ENCODE data around the gene PACS2.

The PACS2 gene

DNA sequence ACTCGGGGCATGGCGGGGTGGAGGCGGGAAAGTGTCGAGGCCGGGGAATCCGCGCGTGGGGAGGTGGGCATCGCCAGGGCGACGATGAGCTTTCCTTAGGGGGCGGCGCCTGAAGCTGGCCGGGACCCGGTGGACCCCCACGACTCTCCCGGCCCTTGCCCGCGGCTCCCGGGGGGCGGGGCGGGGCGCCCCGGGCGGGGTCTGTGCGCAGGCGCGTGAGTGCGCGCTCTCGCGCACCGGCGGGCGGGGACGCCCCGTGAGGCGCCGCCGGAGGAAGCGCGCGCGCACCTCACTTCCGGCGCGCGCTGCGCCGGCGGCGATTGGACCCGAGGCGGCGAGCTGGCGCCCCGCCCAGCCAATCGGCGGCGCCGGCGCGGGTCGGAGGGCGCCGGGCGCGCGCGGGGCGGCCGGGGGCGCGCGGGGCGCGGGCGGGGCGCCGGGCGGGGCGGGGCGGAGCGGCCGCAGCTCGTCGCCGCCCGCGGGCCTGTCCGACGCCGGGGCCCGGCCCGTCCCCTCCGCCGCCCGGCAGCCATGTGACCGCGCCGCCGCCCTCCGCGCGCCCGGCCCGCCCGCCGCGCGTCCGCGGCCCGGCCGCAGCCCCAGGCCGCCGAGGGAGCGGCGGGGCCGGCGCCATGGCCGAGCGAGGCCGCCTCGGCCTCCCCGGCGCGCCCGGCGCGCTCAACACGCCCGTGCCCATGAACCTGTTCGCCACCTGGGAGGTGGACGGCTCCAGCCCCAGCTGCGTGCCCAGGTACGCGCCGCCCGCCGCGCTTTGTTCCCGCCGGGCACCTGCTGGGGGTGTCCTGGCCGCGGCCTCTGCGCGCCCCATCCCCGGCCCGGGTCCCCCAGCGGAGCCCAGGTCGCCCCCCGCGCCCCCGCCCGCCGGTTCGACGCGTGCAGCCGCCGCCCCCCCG lies at the start of gene PACS2:
Gene PACS2, plus strand, starts transcription at position 462 of the 914 bp plus-strand sequence. Its CDS starts 171 bp downstream, at position 633.
- TF ChIP-seq, protein P1, sequence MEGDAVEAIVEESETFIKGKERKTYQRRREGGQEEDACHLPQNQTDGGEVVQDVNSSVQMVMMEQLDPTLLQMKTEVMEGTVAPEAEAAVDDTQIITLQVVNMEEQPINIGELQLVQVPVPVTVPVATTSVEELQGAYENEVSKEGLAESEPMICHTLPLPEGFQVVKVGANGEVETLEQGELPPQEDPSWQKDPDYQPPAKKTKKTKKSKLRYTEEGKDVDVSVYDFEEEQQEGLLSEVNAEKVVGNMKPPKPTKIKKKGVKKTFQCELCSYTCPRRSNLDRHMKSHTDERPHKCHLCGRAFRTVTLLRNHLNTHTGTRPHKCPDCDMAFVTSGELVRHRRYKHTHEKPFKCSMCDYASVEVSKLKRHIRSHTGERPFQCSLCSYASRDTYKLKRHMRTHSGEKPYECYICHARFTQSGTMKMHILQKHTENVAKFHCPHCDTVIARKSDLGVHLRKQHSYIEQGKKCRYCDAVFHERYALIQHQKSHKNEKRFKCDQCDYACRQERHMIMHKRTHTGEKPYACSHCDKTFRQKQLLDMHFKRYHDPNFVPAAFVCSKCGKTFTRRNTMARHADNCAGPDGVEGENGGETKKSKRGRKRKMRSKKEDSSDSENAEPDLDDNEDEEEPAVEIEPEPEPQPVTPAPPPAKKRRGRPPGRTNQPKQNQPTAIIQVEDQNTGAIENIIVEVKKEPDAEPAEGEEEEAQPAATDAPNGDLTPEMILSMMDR (IDR thresholded peaks at IDR 0.05), result no peak

DNA sequence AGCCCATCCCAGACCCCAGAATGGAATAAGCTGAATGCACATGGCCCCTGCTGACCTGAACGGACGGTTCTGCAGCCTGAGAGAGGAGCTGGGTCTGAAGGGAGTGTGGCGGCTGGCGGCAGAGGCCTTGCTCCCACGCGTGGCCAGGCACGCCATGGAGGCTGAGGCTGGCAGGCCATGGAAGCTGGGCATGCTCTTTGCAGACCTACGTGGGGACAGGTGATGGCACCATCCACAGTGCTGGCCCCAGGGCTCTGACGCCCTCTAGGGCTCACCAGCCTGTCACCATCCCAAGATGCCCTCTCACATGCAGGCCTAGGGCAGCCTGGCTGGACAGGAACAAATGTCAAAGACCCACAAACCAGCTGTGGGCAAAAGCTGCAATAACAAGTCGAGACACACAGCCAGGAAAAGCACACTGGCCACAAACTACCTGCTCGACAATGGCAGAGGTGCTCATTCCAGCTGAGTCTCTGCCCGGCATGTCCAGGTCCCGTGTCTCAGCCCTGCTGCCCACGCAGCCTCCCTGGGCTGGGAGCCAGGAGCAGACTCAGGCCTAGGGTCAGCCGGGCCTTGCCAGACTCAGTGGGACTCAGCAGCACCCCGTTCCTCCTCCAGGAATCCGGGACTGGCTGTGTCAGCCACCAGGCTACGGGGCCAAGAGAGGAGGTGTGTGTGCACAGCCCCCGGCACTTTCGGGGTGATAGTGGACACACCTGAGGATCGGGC lies 46.6 kb upstream of the PACS2 start:
- TF ChIP-seq, protein P1 (IDR thresholded peaks at IDR 0.05), result no peak

DNA sequence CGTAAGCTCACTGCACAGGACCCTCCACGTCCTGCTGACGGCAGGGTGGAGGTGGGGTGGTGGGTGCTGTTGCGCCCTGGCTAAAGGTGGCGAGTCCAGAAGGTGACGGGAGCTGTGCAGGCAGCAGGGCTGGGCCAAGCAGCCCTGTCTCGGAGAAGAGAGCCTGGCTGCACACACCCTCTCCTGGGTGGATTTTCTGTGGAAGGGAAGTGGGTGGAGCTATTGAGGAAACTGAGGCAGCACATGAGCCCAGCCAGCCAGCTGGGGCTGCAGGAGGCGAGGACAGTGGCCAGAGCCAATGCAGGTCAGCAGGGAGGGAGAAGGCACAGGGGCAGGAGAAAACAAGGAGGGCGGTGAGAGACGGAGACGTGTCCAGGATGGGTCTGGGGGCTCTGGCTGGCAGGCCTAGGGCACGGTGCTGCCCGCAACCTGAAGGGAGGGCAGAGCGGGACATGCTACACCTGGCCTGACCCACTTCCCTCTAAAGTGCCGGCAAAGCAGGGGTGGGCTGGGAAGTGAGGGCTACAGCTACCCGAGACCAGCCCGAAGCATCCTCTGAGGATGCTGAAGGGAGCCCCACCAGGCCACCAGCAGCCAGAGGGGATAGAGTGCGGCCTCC lies 45.7 kb upstream of the PACS2 start:
- TF ChIP-seq, protein P1 (IDR thresholded peaks at IDR 0.05), result no peak

DNA sequence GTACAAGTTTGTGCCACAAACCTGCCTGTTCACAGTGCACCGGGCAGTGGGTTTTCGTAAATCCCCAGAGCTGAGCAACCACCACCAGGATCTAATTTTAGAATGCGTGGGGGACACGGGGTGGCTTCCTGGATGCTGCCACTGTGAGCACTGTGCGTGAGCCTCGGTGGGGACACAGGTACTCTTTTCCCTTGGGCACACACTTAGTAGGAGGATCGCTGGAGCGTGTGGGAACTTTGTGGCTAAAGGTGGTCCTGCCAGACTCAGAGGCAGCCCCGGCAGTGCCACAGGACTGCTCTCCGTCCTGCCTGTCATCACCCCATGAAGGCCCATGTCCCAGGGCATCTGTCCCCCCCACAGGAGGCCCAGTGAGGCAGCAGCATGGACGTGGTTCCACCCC lies 45.1 kb upstream of the PACS2 start:
- TF ChIP-seq, protein P1 (IDR thresholded peaks at IDR 0.05), result no peak

DNA sequence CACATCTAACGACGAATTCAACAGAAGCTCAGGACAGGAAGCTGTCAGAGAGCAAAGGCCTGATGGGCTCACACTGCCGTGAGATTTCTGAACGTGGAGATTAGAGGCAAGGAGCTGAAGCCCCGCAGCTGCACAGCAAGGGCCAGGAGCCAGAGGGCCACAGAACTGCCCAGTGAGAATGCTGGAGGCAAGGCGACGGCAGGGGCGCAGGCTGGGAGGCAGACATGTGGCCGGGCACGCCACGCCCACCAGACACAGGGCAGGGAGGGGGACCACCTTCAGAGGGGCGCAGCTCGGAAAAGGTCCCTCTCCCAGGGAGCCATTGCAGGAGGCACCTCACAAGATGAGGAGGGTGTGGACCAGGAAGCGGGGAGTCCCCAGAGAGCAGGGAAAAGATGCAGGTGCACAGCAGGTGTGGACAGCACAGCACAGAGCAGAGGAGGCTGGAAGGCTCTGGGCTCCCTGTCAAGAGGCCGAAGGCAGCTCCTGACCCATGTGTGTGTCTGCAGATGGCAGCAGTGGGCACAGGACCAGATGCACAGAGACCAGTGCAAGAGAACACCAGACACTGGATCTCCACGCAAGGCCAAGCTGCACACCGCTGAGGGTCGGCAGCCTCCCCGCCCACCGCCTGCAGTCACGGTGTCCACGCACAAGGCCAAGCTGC lies 43.2 kb upstream of the PACS2 start:
- TF ChIP-seq, protein P1 (IDR thresholded peaks at IDR 0.05), result no peak

DNA sequence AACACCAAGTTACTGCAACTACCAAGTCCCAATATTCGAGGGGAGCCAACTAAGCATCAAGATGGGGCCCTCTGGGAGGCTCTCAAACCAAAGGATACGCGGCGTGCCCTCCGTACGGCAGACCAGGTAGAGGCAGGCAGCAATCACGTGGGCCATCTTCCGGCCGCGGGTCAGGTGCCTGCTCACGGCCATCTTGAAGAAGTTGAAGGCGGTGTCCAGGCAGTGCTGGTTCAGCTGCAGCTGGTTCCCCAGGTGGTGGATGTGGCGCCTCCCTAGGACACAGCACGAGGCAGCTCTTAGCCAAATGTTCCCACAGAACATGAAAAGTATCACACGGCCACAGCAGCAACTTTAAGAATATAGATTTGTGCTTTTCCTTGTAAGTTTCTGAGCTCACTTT lies 41.9 kb upstream of the PACS2 start:
- TF ChIP-seq, protein P1 (IDR thresholded peaks at IDR 0.05), result no peak; the same call in 1 of the 2 replicates

DNA sequence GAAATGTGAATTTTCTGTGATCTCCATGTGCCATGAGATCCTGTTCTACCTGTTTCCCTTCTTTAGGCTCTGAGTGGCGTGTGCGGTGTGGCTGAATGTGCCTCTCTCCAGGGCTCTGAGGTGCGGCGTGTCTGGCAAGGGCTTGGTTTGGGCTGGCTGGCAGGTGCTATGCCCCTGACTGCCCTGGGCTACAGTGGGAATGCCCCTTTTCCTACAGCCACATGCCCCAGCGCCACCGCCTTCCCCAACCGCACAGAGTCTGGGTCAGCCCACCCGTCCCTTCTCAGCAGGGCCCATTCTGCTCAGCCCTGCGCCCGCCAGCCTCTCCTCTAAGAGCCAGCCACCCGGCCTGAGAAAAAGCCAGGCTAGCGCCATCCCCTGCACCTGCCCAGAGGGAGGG lies 41.5 kb upstream of the PACS2 start:
- TF ChIP-seq, protein P1 (IDR thresholded peaks at IDR 0.05), result no peak

All from LNCAP (cell line).